H1 (cell line): ENCODE results near the gene PRRG3. TPM values are rescaled to one million over a fixed set of nuclear protein-coding genes. Genes with fewer than 3 reads are reported as not detected.

Experiments
- CTCF ChIA-PET: fragments of 300-600 bp; sonication (Branson Sonifier 250); formaldehyde crosslinking; loops from one replicate; lab custom pipeline; 2021; ENCODE audit not compliant: partially characterized antibody; lab: Charles Lee
- POLR2A ChIA-PET: fragments of 300-600 bp; sonication (Branson Sonifier 250); formaldehyde crosslinking; loops from one replicate; lab custom pipeline; 2021; ENCODE audit warnings: inconsistent platforms; ENCODE audit not compliant: partially characterized antibody; lab: Charles Lee
- DNase-seq, 2 experiments: peaks; one replicate each; pipeline versions ENCODE4 v3.0.0 to v3.0.0-alpha.2; 2010 to 2022; ENCODE audit warnings: low spot score in 2 of 2, low read depth in 1 of 2, mixed read lengths in 1 of 2
- FAIRE-seq: peaks from 2 replicates; lab custom pipeline; 2011; peaks lifted over from hg19 to GRCh38; lab: Jason Lieb, UNC
- H2AFZ ChIP-seq: 2 replicates; pipeline ENCODE4 v1.8.1; 2012; ENCODE audit warnings: low read length, inconsistent platforms
- H2AK5ac ChIP-seq: 2 replicates; pipeline ENCODE4 v1.6.1; 2013; ENCODE audit warnings: low read depth, low read length
- H2BK120ac ChIP-seq: replicated peaks from 2 replicates; pipeline ENCODE3; 2013; ENCODE audit warnings: low read depth, low read length, inconsistent platforms
- H2BK12ac ChIP-seq: 2 replicates; pipeline ENCODE4 v1.6.1; 2013; ENCODE audit warnings: low read depth, low read length
- H2BK15ac ChIP-seq: 2 replicates; pipeline ENCODE4 v1.6.1; 2013; ENCODE audit warnings: low read length
- H2BK20ac ChIP-seq: 2 replicates; pipeline ENCODE4 v1.6.1; 2013; ENCODE audit warnings: low read length
- H2BK5ac ChIP-seq: 2 replicates; pipeline ENCODE4 v1.6.1; 2013; ENCODE audit warnings: low read depth, low read length
- H3K14ac ChIP-seq: 2 replicates; pipeline ENCODE4 v1.6.1; 2013; ENCODE audit warnings: inconsistent platforms; ENCODE audit not compliant: insufficient read length
- H3K18ac ChIP-seq: 2 replicates; pipeline ENCODE4 v1.6.1; 2013; ENCODE audit warnings: low read length; ENCODE audit errors: extremely low read depth
- H3K23ac ChIP-seq: 2 replicates; pipeline ENCODE4 v1.6.1; 2013; ENCODE audit warnings: inconsistent platforms; ENCODE audit not compliant: insufficient read length
- H3K23me2 ChIP-seq: 2 replicates; pipeline ENCODE4 v1.6.1; 2013; ENCODE audit warnings: low read depth, low read length
- H3K27ac ChIP-seq: 2 replicates; pipeline ENCODE4 v1.6.1; 2011; ENCODE audit warnings: low read depth, low read length, inconsistent platforms
- H3K27me3 ChIP-seq, 4 experiments: replicated peaks in 1 of 4; 1 replicate in 1 of 4; 2 replicates in 3 of 4; pipeline versions ENCODE4 v1.6.1 to v1.8.1; 2011 to 2013; ENCODE audit warnings: low read length in 3 of 4, mild to moderate bottlenecking in 3 of 4, inconsistent platforms in 2 of 4, mixed read lengths in 2 of 4, moderate library complexity in 1 of 4; ENCODE audit not compliant: control insufficient read depth in 3 of 4, insufficient read depth in 3 of 4; ENCODE audit errors: extremely low read depth in 1 of 4
- H3K36me3 ChIP-seq, 4 experiments: 2 replicates each; pipeline versions ENCODE4 v1.6.1 to v1.8.1; 2011 to 2013; ENCODE audit warnings: mild to moderate bottlenecking in 4 of 4, low read length in 3 of 4, moderate library complexity in 2 of 4, control low read depth in 1 of 4, inconsistent platforms in 1 of 4; ENCODE audit not compliant: insufficient read depth in 4 of 4, control insufficient read depth in 2 of 4
- H3K4ac ChIP-seq: replicated peaks from 2 replicates; pipeline ENCODE3; 2013; ENCODE audit warnings: low read length, low read depth, mixed read lengths, inconsistent platforms; ENCODE audit not compliant: insufficient read length
- H3K4me1 ChIP-seq, 4 experiments: replicated peaks in 1 of 4; 1 replicate in 1 of 4; 2 replicates in 3 of 4; pipeline versions ENCODE4 v1.6.1 to v1.8.1; 2011 to 2013; ENCODE audit warnings: low read length in 3 of 4, inconsistent platforms in 2 of 4, mixed read lengths in 1 of 4; ENCODE audit not compliant: insufficient read depth in 4 of 4, control insufficient read depth in 3 of 4
- H3K4me2 ChIP-seq, 2 experiments: 2 replicates each; pipeline versions ENCODE4 v1.6.1 to v1.8.1; 2011 to 2013; ENCODE audit warnings: low read depth in 2 of 2, low read length in 2 of 2, control low read depth in 1 of 2, inconsistent platforms in 1 of 2, mild to moderate bottlenecking in 1 of 2; ENCODE audit not compliant: insufficient read depth in 1 of 2
- H3K4me3 ChIP-seq, 4 experiments: fragments of 200-600, 300-600 bp in 1 of 4; sonication (generic), shearing (Covaris generic), sonication (Bioruptor Twin) in 1 of 4; 2 replicates each; pipeline versions ENCODE4 v1.5.1 to v1.8.1; 2011 to 2016; ENCODE audit warnings: low read length in 4 of 4, low read depth in 3 of 4, control low read depth in 2 of 4, inconsistent platforms in 2 of 4, mild to moderate bottlenecking in 2 of 4, mixed read lengths in 1 of 4, moderate library complexity in 1 of 4; ENCODE audit not compliant: insufficient read depth in 2 of 4; ENCODE audit errors: extremely low read depth in 1 of 4
- H3K56ac ChIP-seq: replicated peaks from 2 replicates; pipeline ENCODE3; 2013; ENCODE audit warnings: low read depth, mild to moderate bottlenecking, mixed read lengths, low read length, inconsistent platforms; ENCODE audit not compliant: insufficient read length
- H3K79me1 ChIP-seq: 2 replicates; pipeline ENCODE4 v1.6.1; 2013; ENCODE audit warnings: low read depth, low read length, control low read depth
- H3K79me2 ChIP-seq, 2 experiments: 2 replicates each; pipeline versions ENCODE4 v1.6.1 to v1.8.1; 2012 to 2013; ENCODE audit warnings: low read length in 2 of 2, mild to moderate bottlenecking in 2 of 2, inconsistent platforms in 1 of 2; ENCODE audit not compliant: insufficient read depth in 2 of 2, control insufficient read depth in 1 of 2
- H3K9ac ChIP-seq, 4 experiments: replicated peaks in 1 of 4; 1 replicate in 1 of 4; 2 replicates in 3 of 4; pipeline versions ENCODE4 v1.6.1 to v1.8.1; 2011 to 2013; ENCODE audit warnings: low read depth in 3 of 4, low read length in 3 of 4, control low read depth in 2 of 4, mild to moderate bottlenecking in 2 of 4, moderate library complexity in 2 of 4, inconsistent platforms in 1 of 4; ENCODE audit errors: extremely low read depth in 1 of 4
- H3K9me3 ChIP-seq, 2 experiments: 2 replicates each; pipeline versions ENCODE4 v1.6.1 to v1.8.1; 2012 to 2013; ENCODE audit warnings: mild to moderate bottlenecking in 2 of 2, moderate library complexity in 2 of 2, control low read depth in 1 of 2, inconsistent platforms in 1 of 2, low read depth in 1 of 2, low read length in 1 of 2, mixed read lengths in 1 of 2; ENCODE audit not compliant: insufficient read depth in 2 of 2
- H4K20me1 ChIP-seq, 2 experiments: replicated peaks in 1 of 2; 2 replicates each; pipeline versions ENCODE3 to v1.8.1; 2011 to 2013; ENCODE audit warnings: inconsistent platforms in 2 of 2, low read length in 2 of 2, mild to moderate bottlenecking in 1 of 2; ENCODE audit not compliant: insufficient read depth in 2 of 2, control insufficient read depth in 1 of 2
- H4K5ac ChIP-seq: 2 replicates; pipeline ENCODE4 v1.6.1; 2013; ENCODE audit warnings: low read length, low read depth, mixed read lengths, inconsistent platforms; ENCODE audit not compliant: insufficient read length
- H4K8ac ChIP-seq: 2 replicates; pipeline ENCODE4 v1.8.0; 2013; ENCODE audit warnings: mild to moderate bottlenecking, moderate library complexity, low read length, inconsistent platforms; ENCODE audit not compliant: insufficient read depth; ENCODE audit errors: extremely low read depth
- H4K91ac ChIP-seq: replicated peaks from 2 replicates; pipeline ENCODE3; 2013; ENCODE audit warnings: low read length, mixed read lengths, inconsistent platforms; ENCODE audit not compliant: insufficient read length
- ATF2 ChIP-seq: IDR thresholded peaks from 2 replicates; pipeline ENCODE4 v1.6.1; 2012; ENCODE audit warnings: low read length, inconsistent platforms
- ATF3 ChIP-seq: IDR thresholded peaks from 2 replicates; pipeline ENCODE4 v1.6.1; 2011; ENCODE audit warnings: low read depth, mild to moderate bottlenecking, low read length; ENCODE audit not compliant: insufficient read depth
- GABPA ChIP-seq: IDR thresholded peaks from 2 replicates; pipeline ENCODE4 v1.6.1; 2011; ENCODE audit warnings: mild to moderate bottlenecking, low read length, moderate library complexity, borderline replicate concordance; ENCODE audit not compliant: insufficient read depth
- GTF2F1 ChIP-seq: IDR thresholded peaks from 2 replicates; pipeline ENCODE4 v1.6.1; 2012; ENCODE audit warnings: low read depth, low read length, improper control_type of control experiment, borderline replicate concordance
- KDM1A ChIP-seq: fragments of 200-600, 300-600 bp; sonication (generic); IDR thresholded peaks from 2 replicates; pipeline ENCODE4 v1.7.1; 2016; ENCODE audit warnings: mild to moderate bottlenecking, low read length, borderline replicate concordance
- NRF1 ChIP-seq: IDR thresholded peaks from 2 replicates; pipeline ENCODE4 v1.6.1; 2011; ENCODE audit warnings: mild to moderate bottlenecking, low read depth, low read length, improper control_type of control experiment
- RFX5 ChIP-seq: IDR thresholded peaks from 2 replicates; pipeline ENCODE4 v1.6.1; 2011; ENCODE audit warnings: low read depth, low read length, improper control_type of control experiment, borderline replicate concordance
- RXRA ChIP-seq: IDR thresholded peaks from 2 replicates; pipeline ENCODE4 v1.6.1; 2011; ENCODE audit warnings: low read depth, mild to moderate bottlenecking, low read length, moderate library complexity; ENCODE audit not compliant: insufficient read depth
- SIN3A ChIP-seq, 2 experiments: IDR thresholded peaks in 1 of 2; conservative IDR thresholded peaks in 1 of 2; 2 replicates each; pipeline ENCODE4 v1.6.1; 2011 to 2012; ENCODE audit warnings: low read length in 2 of 2, improper control_type of control experiment in 1 of 2, low read depth in 1 of 2, mild to moderate bottlenecking in 1 of 2
- SIX5 ChIP-seq: IDR thresholded peaks from 2 replicates; pipeline ENCODE4 v1.6.1; 2011; ENCODE audit warnings: mild to moderate bottlenecking, low read depth, low read length
- SP1 ChIP-seq: IDR thresholded peaks from 2 replicates; pipeline ENCODE4 v1.6.1; 2011; ENCODE audit warnings: low read depth, low read length
- WGBS, 2 experiments: shearing (Covaris generic) in 1 of 2; methylation state at CpG; one replicate each; pipeline versions ENCODE4 v1.1.6 to v1.1.7; 2013 to 2015; ENCODE audit warnings: low lambda C conversion rate in 2 of 2, mixed read lengths in 2 of 2, inconsistent platforms in 1 of 2, low coverage in 1 of 2, missing lambda C conversion rate in 1 of 2; ENCODE audit not compliant: insufficient replicate concordance in 2 of 2, insufficient coverage in 1 of 2, insufficient read length in 1 of 2; ENCODE audit errors: extremely low coverage in 1 of 2, missing lambda C conversion rate in 1 of 2; 5-methylcytosine and 5-hydroxymethylcytosine counted together
- polyA plus RNA-seq, 7 experiments: library from polyadenylated mRNA; depleted of rRNA in 3 of 7; stranded (reverse) in 5 of 7; unstranded in 2 of 7; fragments of >200 nt in 5 of 7; fragments of 200-250 nt in 2 of 7; gene quantifications; 1 replicate in 5 of 7; 2 replicates in 1 of 7; 4 replicates in 1 of 7; pipeline versions ENCODE4 v1.2.1 to v1.2.3, GENCODE V29; 2011 to 2013; ENCODE audit warnings: missing spikeins in 2 of 7, mixed read lengths in 2 of 7
- total RNA-seq: library from RNA; stranded (reverse); fragmentation: NEBNext Ultra II Directional; extraction: Animal tissue kit (Norgen Biotek cat#: 25700); gene quantifications from 2 replicates; pipeline ENCODE4 v1.2.1, GENCODE V29; 2021

The PRRG3 gene
- total and polyA plus RNA-seq, 2 of the 8 experiments (the other 6 are each of a cell fraction or from before 2014, with no cell fraction given): 4.2 to 5.4 TPM

DNA sequence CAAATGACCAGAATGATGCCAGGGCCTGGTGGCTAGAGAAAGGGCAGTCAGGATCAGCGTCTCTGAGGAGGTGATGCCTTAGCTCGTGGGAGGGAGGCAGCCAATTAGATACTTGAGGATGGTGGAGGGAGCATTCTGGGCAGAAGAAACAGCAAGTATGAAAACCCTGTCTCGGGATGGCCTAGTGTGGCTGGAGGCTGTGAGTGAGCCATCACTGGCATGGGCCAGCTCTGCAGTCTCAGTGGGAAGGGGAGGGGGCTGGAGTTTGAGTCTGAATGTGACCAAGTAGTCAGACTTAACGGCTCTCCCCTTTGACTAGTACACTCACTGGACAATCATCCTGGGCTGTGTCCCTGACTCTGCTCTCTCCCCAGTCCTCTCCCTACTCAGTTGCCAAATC lies 46.3 kb downstream of the PRRG3 start:
- no peak overlapping the region for H3K56ac ChIP-seq
- H2AFZ ChIP-seq: no peak overlapping the region
- H4K5ac ChIP-seq: no peak overlapping the region
- no peak overlapping the region for H2BK12ac ChIP-seq
- H2BK120ac ChIP-seq: no peak overlapping the region
- ChIA-PET POLR2A (no interaction called here), CTCF (interaction anchor here (2.7 kb wide), 1 partner anchor 11 kb away, joined by 8 read pairs; no protein-coding TSS in a partner anchor)
- H3K27ac ChIP-seq: no peak overlapping the region
- no peak overlapping the region for H3K23ac ChIP-seq
- H3K36me3 ChIP-seq: no peaks in the 10 kb centered on the region
- no peaks in the 10 kb centered on the region for H3K4me1 ChIP-seq
- H4K8ac ChIP-seq: no peak overlapping the region
- no peak overlapping the region for H2BK15ac ChIP-seq
- FAIRE-seq (no peak), DNase-seq (no peak)
- no peak overlapping the region for H2BK5ac ChIP-seq
- H4K20me1 ChIP-seq: no peaks in the 10 kb centered on the region
- no peaks in the 10 kb centered on the region for H3K27me3 ChIP-seq
- WGBS, 2 experiments: 90% methylated on average over 3 of the region's 4 CpGs; no CpG with 5 or more reads in 1 of the 2 experiments
- no peaks in the 10 kb centered on the region for H3K9me3 ChIP-seq
- H3K14ac ChIP-seq: no peak overlapping the region
- no peak overlapping the region for H3K4ac ChIP-seq
- no peak overlapping the region for H3K18ac ChIP-seq
- no peaks in the 10 kb centered on the region for H3K23me2 ChIP-seq
- H3K9ac ChIP-seq: no peak overlapping the region
- H3K4me2 ChIP-seq: no peak overlapping the region
- no peak overlapping the region for H4K91ac ChIP-seq
- no peak overlapping the region for H3K4me3 ChIP-seq
- H2AK5ac ChIP-seq: no peak overlapping the region
- H2BK20ac ChIP-seq: no peak overlapping the region
- H3K79me2 ChIP-seq: no peaks in the 10 kb centered on the region
- no peaks in the 10 kb centered on the region for H3K79me1 ChIP-seq
- TF ChIP-seq NRF1 (no peak), ATF3 (no peak), SIX5 (no peak), KDM1A (no peak), RXRA (no peak), SP1 (no peak), ATF2 (no peak), SIN3A (conservative IDR thresholded peaks at IDR 0.05 in 1 of 2, IDR thresholded peaks at IDR 0.05 in 1 of 2; ENCODE audit: low read depth in 1 of 2, low read length in 2 of 2) (no peak), RFX5 (no peak), GTF2F1 (no peak), GABPA (no peak)
